G401.6 (cell line): Measurements from ENCODE around the gene GADD45GIP1.
"Not testable (repeated sequence)": the region's sequence is repeated elsewhere in the genome, so short reads cannot be mapped to it uniquely, and the experiment has no call there.

ENCODE experiments used
- FAIRE-seq: peaks from 2 replicates; lab custom pipeline; 2012; peaks lifted over from hg19 to GRCh38; lab: Jason Lieb, UNC

Gene GADD45GIP1

GRCh38 chr19:12939975-12940423, 17.0 kb downstream of the GADD45GIP1 start:
- no peak for FAIRE-seq

- no peak for FAIRE-seq
These were observed 18.0 kb downstream of the GADD45GIP1 start for GRCh38 chr19:12938779-12939601.

- peak; percentile 98 for FAIRE-seq
These were observed 18.9 kb downstream of the GADD45GIP1 start, which contains the start of gene CALR for GRCh38 chr19:12937927-12938778. Gene CALR, plus strand, starts transcription at chr19:12938609. Its CDS starts 71 bp downstream, at chr19:12938680.

- no peak for FAIRE-seq
These were observed 19.7 kb downstream of the GADD45GIP1 start for GRCh38 chr19:12937093-12937926.

GRCh38 chr19:12936582-12936981, 20.4 kb downstream of the GADD45GIP1 start:
- FAIRE-seq, result no peak

GRCh38 chr19:12935071-12935470, 22.0 kb downstream of the GADD45GIP1 start:
- FAIRE-seq, result no peak

GRCh38 chr19:12933287-12934072, 23.5 kb downstream of the GADD45GIP1 start, which contains the start of gene FARSA:
Gene FARSA, minus strand, starts transcription at chr19:12933711. Its CDS starts 15 bp downstream, at chr19:12933696.
- peak; percentile 33 for FAIRE-seq

GRCh38 chr19:12932392-12933286, 24.4 kb downstream of the GADD45GIP1 start:
- no peak for FAIRE-seq

- no peak for FAIRE-seq
These were observed 26.9 kb downstream of the GADD45GIP1 start for GRCh38 chr19:12930002-12930645.

GRCh38 chr19:12924621-12925310, 32.3 kb downstream of the GADD45GIP1 start:
- FAIRE-seq, result no peak

- FAIRE-seq, result no peak
These were observed 34.1 kb downstream of the GADD45GIP1 start for GRCh38 chr19:12922959-12923358.

- FAIRE-seq, result no peak
These were observed 36.0 kb downstream of the GADD45GIP1 start for GRCh38 chr19:12921047-12921446.

- no peak for FAIRE-seq
These were observed 38.8 kb downstream of the GADD45GIP1 start for GRCh38 chr19:12918253-12918652.

- FAIRE-seq, result not testable (repeated sequence)
These were observed 41.2 kb downstream of the GADD45GIP1 start for GRCh38 chr19:12915860-12916259.

- FAIRE-seq, result no peak
These were observed 43.0 kb downstream of the GADD45GIP1 start for GRCh38 chr19:12913851-12914690.

GRCh38 chr19:12913011-12913561, 43.9 kb downstream of the GADD45GIP1 start:
- no peak for FAIRE-seq

- FAIRE-seq, result no peak
These were observed 44.5 kb downstream of the GADD45GIP1 start for GRCh38 chr19:12912571-12912970.

- no peak for FAIRE-seq
These were observed 49.9 kb downstream of the GADD45GIP1 start for GRCh38 chr19:12907166-12907565.
